Peyer's patch (tissue), 4 donors: ENCODE results near the gene ECT2.

Source experiments
- CTCF ChIP-seq, 6 experiments: fragments of 450-650 bp in 4 of 6; fragments of 200-600 bp in 2 of 6; sonication (generic) in 1 of 6; IDR thresholded peaks; one replicate each; pipeline ENCODE4 v1.5.1; 2017 to 2019; ENCODE audit warnings: antibody characterized with exemption in 6 of 6, mild to moderate bottlenecking in 3 of 6, moderate library complexity in 1 of 6
- POLR2A ChIP-seq, 2 donors: fragments of 450-650 bp; IDR thresholded peaks; one replicate each; pipeline ENCODE4 v1.5.1; 2017; ENCODE audit warnings: antibody characterized with exemption in 2 of 2, mild to moderate bottlenecking in 2 of 2, moderate library complexity in 2 of 2

- TF ChIP-seq CTCF (IDR thresholded peaks at IDR 0.05) (no peak), POLR2A (IDR thresholded peaks at IDR 0.05) (no peak)
Observed at GRCh38 chr3:172711454-172711795, 39.1 kb upstream of the ECT2 start.
